Small intestine (tissue), 7 donors: ENCODE results near the gene NR6A1. TPM values are rescaled to one million over a fixed set of nuclear protein-coding genes. Genes with fewer than 3 reads are reported as not detected.

Experiments used
- DNase-seq, 2 donors: peaks; one replicate each; pipeline versions ENCODE4 v3.0.0 to v3.0.0-alpha.2; 2013
- FAIRE-seq: peaks from 2 replicates; lab custom pipeline; 2012; peaks lifted over from hg19 to GRCh38; lab: Jason Lieb, UNC
- H3K27ac ChIP-seq, 3 donors: one replicate each; pipeline ENCODE4 v1.5.1; 2013; ENCODE audit warnings: low read length in 2 of 3, mild to moderate bottlenecking in 2 of 3, control low read depth in 1 of 3, inconsistent platforms in 1 of 3, low read depth in 1 of 3, moderate library complexity in 1 of 3
- H3K27me3 ChIP-seq, 3 donors: one replicate each; pipeline ENCODE4 v1.6.1; 2013; ENCODE audit warnings: low read length in 3 of 3, inconsistent platforms in 1 of 3; ENCODE audit not compliant: control insufficient read depth in 3 of 3, insufficient read depth in 3 of 3
- H3K36me3 ChIP-seq, 3 donors: one replicate each; pipeline ENCODE4 v1.6.1; 2013; ENCODE audit warnings: low read length in 3 of 3, inconsistent platforms in 1 of 3, low read depth in 1 of 3, mild to moderate bottlenecking in 1 of 3, moderate library complexity in 1 of 3; ENCODE audit not compliant: control insufficient read depth in 3 of 3, insufficient read depth in 2 of 3
- H3K4me1 ChIP-seq, 3 donors: one replicate each; pipeline ENCODE4 v1.6.1; 2013; ENCODE audit warnings: low read length in 2 of 3, inconsistent platforms in 1 of 3, low read depth in 1 of 3, mild to moderate bottlenecking in 1 of 3, moderate library complexity in 1 of 3; ENCODE audit not compliant: control insufficient read depth in 3 of 3, insufficient read depth in 2 of 3
- H3K4me3 ChIP-seq, 3 donors: one replicate each; pipeline ENCODE4 v1.5.1; 2013; ENCODE audit warnings: low read length in 3 of 3, control low read depth in 1 of 3, inconsistent platforms in 1 of 3, low read depth in 1 of 3, mild to moderate bottlenecking in 1 of 3, moderate library complexity in 1 of 3
- H3K9me3 ChIP-seq, 2 donors: one replicate each; pipeline ENCODE4 v1.6.1; 2013; ENCODE audit warnings: low read depth in 1 of 2, low read length in 1 of 2; ENCODE audit not compliant: control insufficient read depth in 2 of 2, insufficient read depth in 1 of 2
- WGBS, 3 donors: extraction: QIAGEN DNeasy Blood & Tissue Kit; methylation state at CpG; one replicate each; pipeline ENCODE4 v1.1.7; 2013; 5-methylcytosine and 5-hydroxymethylcytosine counted together
- polyA plus RNA-seq, 4 donors: library from polyadenylated mRNA; stranded (reverse) in 3 of 4; unstranded in 1 of 4; fragments of 200-250 nt in 3 of 4; fragments of 120-200 nt in 1 of 4; gene quantifications; one replicate each; pipeline versions ENCODE4 v1.2.1 to v1.2.3, GENCODE V29; 2013
- donor health status: healthy with polysubstance abuse.
- donor health status: control.
- donor health status: control.
- donor health status: Bipolar disorder and iron deficiency.
- donor health status: healthy.

The NR6A1 gene
- polyA plus RNA-seq, 4 donors = 2.3 to 6.0 (median 4.0) TPM

- peaks cover 0 to 10% (median 0%) of the 10 kb centered on the region in 3 donors for H3K27me3 ChIP-seq
- WGBS, 3 donors = 21 to 67% (median 31%) methylated on average over 8 to 9 of the region's 9 CpGs
- H3K9me3 ChIP-seq = no peaks in the 10 kb centered on the region
- peaks cover 0 to 3% (median 0%) of the 10 kb centered on the region in 3 donors for H3K4me1 ChIP-seq
- no peak for DNase-seq
- no peak for FAIRE-seq
- no peak overlapping the region for H3K27ac ChIP-seq
- H3K36me3 ChIP-seq = no peaks in the 10 kb centered on the region
- no peak overlapping the region for H3K4me3 ChIP-seq
These were observed 258.3 kb downstream of the NR6A1 start for GRCh38 chr9:124512806-124513204.

GRCh38 chr9:124511891-124512805 is 259.0 kb downstream of the NR6A1 start:
- H3K36me3 ChIP-seq = no peaks in the 10 kb centered on the region
- no peak for FAIRE-seq
- DNase-seq = no peak
- H3K4me1 ChIP-seq = peaks cover 0 to 3% (median 0%) of the 10 kb centered on the region in 3 donors
- no peak overlapping the region for H3K27ac ChIP-seq
- H3K27me3 ChIP-seq = peaks cover 0 to 14% (median 0%) of the 10 kb centered on the region in 3 donors
- WGBS, 3 donors = 23 to 42% (median 30%) methylated on average over 23 of the region's 23 CpGs
- H3K9me3 ChIP-seq = no peaks in the 10 kb centered on the region
- H3K4me3 ChIP-seq = no peak overlapping the region

- peaks cover 0 to 3% (median 0%) of the 10 kb centered on the region in 3 donors for H3K4me1 ChIP-seq
- H3K27me3 ChIP-seq = peaks cover 0 to 21% (median 0%) of the 10 kb centered on the region in 3 donors
- H3K9me3 ChIP-seq = no peaks in the 10 kb centered on the region
- no peak for DNase-seq
- H3K4me3 ChIP-seq = no peak overlapping the region
- WGBS, 3 donors = 58 to 77% (median 69%) methylated on average over 6 of the region's 6 CpGs
- H3K36me3 ChIP-seq = no peaks in the 10 kb centered on the region
- H3K27ac ChIP-seq = no peak overlapping the region
- no peak for FAIRE-seq
These were observed 259.7 kb downstream of the NR6A1 start for GRCh38 chr9:124511426-124511840.

- Histone ChIP-seq H3K9me3 (no peaks in the 10 kb centered on the region), H3K27me3 (peaks cover 0 to 27% (median 4%) of the 10 kb centered on the region in 3 donors), H3K4me3 (no peak overlapping the region), H3K36me3 (no peaks in the 10 kb centered on the region), H3K4me1 (peaks cover 0 to 3% (median 0%) of the 10 kb centered on the region in 3 donors), H3K27ac (no peak overlapping the region)
- FAIRE-seq (no peak), DNase-seq (no peak)
- 71 to 78% (median 73%) methylated on average over 9 of the region's 9 CpGs for WGBS, 3 donors
These were observed 260.3 kb downstream of the NR6A1 start for GRCh38 chr9:124510650-124511425.

GRCh38 chr9:124507880-124508423 is 263.2 kb downstream of the NR6A1 start:
- DNase-seq (no peak), FAIRE-seq (no peak)
- Histone ChIP-seq H3K4me3 (no peak overlapping the region), H3K27ac (no peak overlapping the region), H3K36me3 (no peaks in the 10 kb centered on the region), H3K9me3 (no peaks in the 10 kb centered on the region), H3K27me3 (peaks cover 3 to 49% (median 25%) of the 10 kb centered on the region in 3 donors), H3K4me1 (peaks cover 0 to 9% (median 0%) of the 10 kb centered on the region in 3 donors)
- WGBS, 3 donors = 80 to 88% (median 85%) methylated on average over 11 of the region's 11 CpGs

GRCh38 chr9:124506931-124507879 is 263.9 kb downstream of the NR6A1 start, which contains the start of gene NR5A1:
Gene NR5A1 (minus strand): TSS chr9:124507399. CDS start chr9:124503395, 4,004 bp downstream.
- no peak for FAIRE-seq
- H3K4me1 ChIP-seq = peaks cover 0 to 5% (median 0%) of the 10 kb centered on the region in 3 donors
- no peaks in the 10 kb centered on the region for H3K9me3 ChIP-seq
- H3K27me3 ChIP-seq = peaks cover 3 to 53% (median 29%) of the 10 kb centered on the region in 3 donors
- no peaks in the 10 kb centered on the region for H3K36me3 ChIP-seq
- no peak within 1 kb of the TSS for H3K27ac ChIP-seq
- WGBS, 3 donors = 90 to 96% (median 92%) methylated on average over 29 to 34 of the region's 34 CpGs
- H3K4me3 ChIP-seq = no peak within 1 kb of the TSS
- DNase-seq = no peak

- no peak for FAIRE-seq
- no peak for DNase-seq
- no peak overlapping the region for H3K4me3 ChIP-seq
These were observed 264.7 kb downstream of the NR6A1 start for GRCh38 chr9:124506433-124506832.

More at GRCh38 chr9:124506433-124506832, 264.7 kb downstream of the NR6A1 start:
- no peak overlapping the region for H3K27ac ChIP-seq
- H3K27me3 ChIP-seq = peaks cover 7 to 58% (median 35%) of the 10 kb centered on the region in 3 donors
- no peaks in the 10 kb centered on the region for H3K9me3 ChIP-seq
- peaks cover 0 to 5% (median 0%) of the 10 kb centered on the region in 3 donors for H3K4me1 ChIP-seq
- H3K36me3 ChIP-seq = no peaks in the 10 kb centered on the region
- 77 to 87% (median 84%) methylated on average over 6 to 8 of the region's 8 CpGs for WGBS, 3 donors
